GM19099 (cell line): Measurements from ENCODE around the gene PTPRM.

Experiments
- POLR2A ChIP-seq: IDR thresholded peaks from 3 replicates; pipeline ENCODE4 v1.6.1; 2011; ENCODE audit warnings: low read depth; ENCODE audit not compliant: insufficient read length; ENCODE audit errors: extremely low read depth

Gene PTPRM

GRCh38 chr18:8350628-8351027, 783.5 kb downstream of the PTPRM start:
- no peak for TF ChIP-seq POLR2A

- TF ChIP-seq POLR2A, result no peak
Observed at GRCh38 chr18:8351161-8351560, 784.0 kb downstream of the PTPRM start.

GRCh38 chr18:8354304-8354703, 787.2 kb downstream of the PTPRM start:
- no peak for TF ChIP-seq POLR2A

GRCh38 chr18:8356001-8356400, 788.9 kb downstream of the PTPRM start:
- no peak for TF ChIP-seq POLR2A

GRCh38 chr18:8357320-8357719, 790.2 kb downstream of the PTPRM start:
- TF ChIP-seq POLR2A, result no peak

GRCh38 chr18:8358033-8358765, 791.1 kb downstream of the PTPRM start:
- no peak for TF ChIP-seq POLR2A

- no peak for TF ChIP-seq POLR2A
Observed at GRCh38 chr18:8359076-8359475, 792.0 kb downstream of the PTPRM start.

- TF ChIP-seq POLR2A, result no peak
Observed at GRCh38 chr18:8359481-8359880, 792.4 kb downstream of the PTPRM start.

- no peak for TF ChIP-seq POLR2A
Observed at GRCh38 chr18:8361941-8362471, 794.9 kb downstream of the PTPRM start.

GRCh38 chr18:8362863-8363262, 795.7 kb downstream of the PTPRM start:
- no peak for TF ChIP-seq POLR2A

GRCh38 chr18:8364385-8364784, 797.3 kb downstream of the PTPRM start:
- TF ChIP-seq POLR2A, result no peak

GRCh38 chr18:8365006-8365405, 797.9 kb downstream of the PTPRM start:
- TF ChIP-seq POLR2A, result no peak

GRCh38 chr18:8365528-8365927, 798.4 kb downstream of the PTPRM start:
- TF ChIP-seq POLR2A, result no peak

GRCh38 chr18:8366070-8366469, 799.0 kb downstream of the PTPRM start:
- no peak for TF ChIP-seq POLR2A

GRCh38 chr18:8366656-8367055, 799.5 kb downstream of the PTPRM start:
- TF ChIP-seq POLR2A, result no peak

- TF ChIP-seq POLR2A, result no peak
Observed at GRCh38 chr18:8367217-8367988, 800.3 kb downstream of the PTPRM start.
